Caco-2 (cell line): Measurements from ENCODE around the gene ITGA5. TPM values are rescaled to one million over a fixed set of nuclear protein-coding genes. Genes with fewer than 3 reads are reported as not detected.

Experiments
- BruUV-seq: library from RNA; stranded (reverse); fragments of 400-500 nt; replicated peaks from 2 replicates; lab custom pipeline; 2021; lab: Mats Ljungman, UMichigan
- CTCF ChIA-PET: fragments of 300-600 bp; sonication (Branson Sonifier 250); formaldehyde crosslinking; loops from one replicate; lab custom pipeline; 2022; ENCODE audit warnings: antibody characterized with exemption; lab: Charles Lee
- POLR2A ChIA-PET: fragments of 300-600 bp; sonication (Branson Sonifier 250); formaldehyde crosslinking; loops from one replicate; lab custom pipeline; 2022; ENCODE audit warnings: antibody characterized with exemption; lab: Charles Lee
- DNase-seq, 2 experiments: peaks; one replicate each; pipeline versions ENCODE4 v3.0.0 to v3.0.0-alpha.2; 2020 to 2022
- H3K27me3 ChIP-seq: replicated peaks from 2 replicates; pipeline ENCODE4 v1.6.0; 2011; ENCODE audit warnings: low read length; ENCODE audit not compliant: control insufficient read depth, insufficient read depth
- H3K36me3 ChIP-seq: 2 replicates; pipeline ENCODE4 v1.5.1; 2011; ENCODE audit warnings: low read length; ENCODE audit not compliant: control insufficient read depth, insufficient read depth
- H3K4me1 ChIP-seq: fragments of 250-450 bp; sonication (Bioruptor Pico); 2 replicates; pipeline ENCODE4 v1.5.1; 2020; ENCODE audit warnings: mild to moderate bottlenecking
- H3K4me3 ChIP-seq: 2 replicates; pipeline ENCODE4 v1.5.1; 2011; ENCODE audit warnings: low read depth, mild to moderate bottlenecking, control low read depth, low read length
- H3K9me3 ChIP-seq: fragments of 250-450 bp; sonication (Bioruptor Pico); 2 replicates; pipeline ENCODE4 v1.5.1; 2020; ENCODE audit warnings: mild to moderate bottlenecking, moderate library complexity
- H3K27ac Mint-ChIP-seq: one replicate; pipeline ENCODE4 v1.8.0; 2022; ENCODE audit warnings: mixed read lengths; ENCODE audit not compliant: unreplicated experiment
- H3K27me3 Mint-ChIP-seq: one replicate; pipeline ENCODE4 v1.8.0; 2022; ENCODE audit warnings: mixed read lengths; ENCODE audit not compliant: insufficient read depth, unreplicated experiment
- H3K36me3 Mint-ChIP-seq: one replicate; pipeline ENCODE4 v1.8.0; 2022; ENCODE audit warnings: mild to moderate bottlenecking, mixed read lengths; ENCODE audit not compliant: insufficient read depth, unreplicated experiment
- H3K4me1 Mint-ChIP-seq: one replicate; pipeline ENCODE4 v1.8.0; 2022; ENCODE audit warnings: low read depth, mixed read lengths; ENCODE audit not compliant: unreplicated experiment
- H3K4me3 Mint-ChIP-seq: one replicate; pipeline ENCODE4 v1.8.0; 2022; ENCODE audit warnings: mild to moderate bottlenecking, moderate library complexity, mixed read lengths; ENCODE audit not compliant: unreplicated experiment
- H3K9me3 Mint-ChIP-seq: one replicate; pipeline ENCODE4 v1.8.0; 2022; ENCODE audit warnings: mixed read lengths; ENCODE audit not compliant: unreplicated experiment
- CTCF ChIP-seq, 2 experiments: fragments of 200-600 bp in 1 of 2; IDR thresholded peaks; 1 replicate in 1 of 2; 2 replicates in 1 of 2; pipeline versions ENCODE4 v1.5.1 to v1.8.0; 2011 to 2022; ENCODE audit warnings: antibody characterized with exemption in 1 of 2, control low read depth in 1 of 2, inconsistent platforms in 1 of 2, low read depth in 1 of 2, low read length in 1 of 2, mild to moderate bottlenecking in 1 of 2, moderate library complexity in 1 of 2; ENCODE audit not compliant: insufficient read depth in 1 of 2, severe bottlenecking in 1 of 2, unreplicated experiment in 1 of 2
- intact Hi-C: fragments of 100-400 bp; cut with micrococcal nuclease; formaldehyde crosslinking; loops from one replicate; pipeline ENCODE4 v1.10.0; 2022; ENCODE audit not compliant: unreplicated experiment
- total RNA-seq: library from RNA; stranded (reverse); gene quantifications from 2 replicates; pipeline ENCODE4 v1.2.3, GENCODE V29; 2022

Gene ITGA5
- total RNA-seq, 1 experiment from 2014 or later: 17.3 TPM

GRCh38 chr12:54372113-54372806 is 46.8 kb downstream of the ITGA5 start:
- H3K27me3 Mint-ChIP-seq: no peaks in the 10 kb centered on the region
- no peaks in the 10 kb centered on the region for H3K36me3 ChIP-seq
- no peak overlapping the region for H3K4me3 ChIP-seq
- ChIA-PET POLR2A (no interaction called here), CTCF (no interaction called here)
- H3K36me3 Mint-ChIP-seq: peaks cover 8% of the 10 kb centered on the region
- H3K9me3 ChIP-seq: no peaks in the 10 kb centered on the region
- no peaks in the 10 kb centered on the region for H3K4me1 Mint-ChIP-seq
- intact Hi-C loops: no loop called here
- H3K4me1 ChIP-seq: peaks cover 6% of the 10 kb centered on the region; the same call in 1 of the 2 replicates
- no peak for DNase-seq
- H3K4me3 Mint-ChIP-seq: no peak overlapping the region
- H3K27me3 ChIP-seq: no peaks in the 10 kb centered on the region
- H3K9me3 Mint-ChIP-seq: no peaks in the 10 kb centered on the region
- no peak for TF ChIP-seq CTCF (IDR thresholded peaks at IDR 0.05; ENCODE audit: insufficient read depth in 1 of 2, low read depth in 1 of 2, low read length in 1 of 2, severe bottlenecking in 1 of 2, unreplicated experiment in 1 of 2)
- BruUV-seq: no TSS peak
- H3K27ac Mint-ChIP-seq: no peak overlapping the region

- BruUV-seq: no TSS peak
Observed at GRCh38 chr12:54371328-54372112, 47.5 kb downstream of the ITGA5 start.

More at GRCh38 chr12:54371328-54372112, 47.5 kb downstream of the ITGA5 start:
- no peaks in the 10 kb centered on the region for H3K9me3 Mint-ChIP-seq
- TF ChIP-seq CTCF (IDR thresholded peaks at IDR 0.05; ENCODE audit: insufficient read depth in 1 of 2, low read depth in 1 of 2, low read length in 1 of 2, severe bottlenecking in 1 of 2, unreplicated experiment in 1 of 2): no peak
- no peak for DNase-seq
- CTCF ChIA-PET: interaction anchor here (1.8 kb wide), 1 partner anchor 8 kb away, joined by 10 read pairs; no protein-coding TSS in a partner anchor
- Histone ChIP-seq H3K36me3 (no peaks in the 10 kb centered on the region), H3K27me3 (no peaks in the 10 kb centered on the region), H3K9me3 (no peaks in the 10 kb centered on the region), H3K4me1 (peaks cover 6% of the 10 kb centered on the region; the same call in 1 of the 2 replicates), H3K4me3 (no peak overlapping the region)
- no peak overlapping the region for H3K4me3 Mint-ChIP-seq
- POLR2A ChIA-PET: no interaction called here
- H3K27me3 Mint-ChIP-seq: no peaks in the 10 kb centered on the region
- H3K4me1 Mint-ChIP-seq: no peaks in the 10 kb centered on the region
- no peak overlapping the region for H3K27ac Mint-ChIP-seq
- peaks cover 8% of the 10 kb centered on the region for H3K36me3 Mint-ChIP-seq
- intact Hi-C loops: no loop called here
